ENCODE results near the gene ADGRB3.

GRCh38 chr6:68632734-68633133 lies 2.3 kb upstream of the ADGRB3 start:
- TF ChIP-seq CTCF (conservative IDR thresholded peaks at IDR 0.05; ENCODE audit: low read length) (no peak), EZH2phosphoT487 (IDR thresholded peaks at IDR 0.05; ENCODE audit: borderline replicate concordance, low read depth, low read length) (no peak)

Data from OCI-LY7 (cell line).